HepG2 (cell line): Measurements from ENCODE around the gene FAM83E. TPM values are rescaled to one million over a fixed set of nuclear protein-coding genes. Genes with fewer than 3 reads are reported as not detected.

Experiments used
- DMAP1 ChIP-seq: IDR thresholded peaks from 2 replicates; pipeline ENCODE4 v1.6.1; 2016
- ETV5 ChIP-seq: IDR thresholded peaks from 2 replicates; pipeline ENCODE4 v1.6.1; 2018; ENCODE audit warnings: missing biosample characterization, missing genetic modification reagents, inconsistent platforms, borderline replicate concordance
- FOXO1 ChIP-seq: sonication (generic); formaldehyde crosslinking; IDR thresholded peaks from 2 replicates; pipeline ENCODE4 v1.4.0; 2020; ENCODE audit warnings: missing genetic modification reagents
- GATAD2A ChIP-seq: IDR thresholded peaks from 2 replicates; pipeline ENCODE4 v1.6.1; 2016
- HMGXB4 ChIP-seq, 2 experiments: sonication (generic) in 1 of 2; formaldehyde crosslinking in 1 of 2; IDR thresholded peaks; 2 replicates each; pipeline versions ENCODE4 v1.4.0 to v1.6.1; 2018 to 2020; ENCODE audit warnings: missing genetic modification reagents in 2 of 2, borderline replicate concordance in 1 of 2, low read depth in 1 of 2, mild to moderate bottlenecking in 1 of 2, missing biosample characterization in 1 of 2
- HNF1B ChIP-seq: sonication (generic); formaldehyde crosslinking; IDR thresholded peaks from 2 replicates; pipeline ENCODE4 v1.5.1; 2020; ENCODE audit warnings: mild to moderate bottlenecking, moderate library complexity, missing genetic modification reagents
- HNRNPK ChIP-seq: fragments of 200-400 bp; formaldehyde crosslinking; IDR thresholded peaks from 2 replicates; pipeline ENCODE4 v1.6.1; 2018; ENCODE audit warnings: low read length, low read depth, moderate library complexity, mild to moderate bottlenecking; ENCODE audit not compliant: poor library complexity, severe bottlenecking
- HNRNPLL ChIP-seq: fragments of 200-400 bp; formaldehyde crosslinking; IDR thresholded peaks from 2 replicates; pipeline ENCODE4 v1.6.1; 2017; ENCODE audit warnings: mild to moderate bottlenecking, low read depth, low read length; ENCODE audit not compliant: poor library complexity, severe bottlenecking
- HOXA3 ChIP-seq: sonication (generic); formaldehyde crosslinking; IDR thresholded peaks from 2 replicates; pipeline ENCODE4 v1.5.0; 2020; ENCODE audit warnings: missing genetic modification reagents
- KDM2A ChIP-seq: sonication (generic); formaldehyde crosslinking; IDR thresholded peaks from 2 replicates; pipeline ENCODE4 v1.4.0; 2020; ENCODE audit warnings: low read depth, missing genetic modification reagents, borderline replicate concordance
- KDM3A ChIP-seq: IDR thresholded peaks from 2 replicates; pipeline ENCODE4 v1.6.1; 2018; ENCODE audit warnings: low read depth, missing compliant biosample characterization
- MAZ ChIP-seq, 2 experiments: sonication (generic) in 1 of 2; formaldehyde crosslinking in 1 of 2; IDR thresholded peaks; 2 replicates each; pipeline versions ENCODE4 v1.5.0 to v1.6.1; 2012 to 2020; ENCODE audit warnings: low read depth in 2 of 2, mild to moderate bottlenecking in 2 of 2, borderline replicate concordance in 1 of 2, improper control_type of control experiment in 1 of 2, low read length in 1 of 2, missing genetic modification reagents in 1 of 2, moderate library complexity in 1 of 2
- MIXL1 ChIP-seq: IDR thresholded peaks from 2 replicates; pipeline ENCODE4 v1.6.1; 2016
- NRL ChIP-seq: sonication (generic); formaldehyde crosslinking; IDR thresholded peaks from 2 replicates; pipeline ENCODE4 v1.5.0; 2020; ENCODE audit warnings: missing genetic modification reagents, mild to moderate bottlenecking, moderate library complexity, borderline replicate concordance
- RBM39 ChIP-seq: fragments of 200-400 bp; formaldehyde crosslinking; IDR thresholded peaks from one replicate; pipeline ENCODE4 v1.6.1; 2018; ENCODE audit warnings: antibody characterized with exemption, mild to moderate bottlenecking, low read depth, low read length; ENCODE audit not compliant: poor library complexity, severe bottlenecking
- SMC3 ChIP-seq: IDR thresholded peaks from 2 replicates; pipeline ENCODE4 v1.6.1; 2011; ENCODE audit warnings: low read length, improper control_type of control experiment
- THAP11 ChIP-seq: IDR thresholded peaks from 2 replicates; pipeline ENCODE4 v1.6.1; 2016; ENCODE audit warnings: missing biosample characterization, missing genetic modification reagents
- THYN1 ChIP-seq: sonication (generic); formaldehyde crosslinking; IDR thresholded peaks from 2 replicates; pipeline ENCODE4 v1.8.1; 2023; ENCODE audit warnings: low read depth, mild to moderate bottlenecking, moderate library complexity, missing genetic modification reagents, borderline replicate concordance
- XRCC5 ChIP-seq: fragments of 200-400 bp; formaldehyde crosslinking; optimal IDR thresholded peaks from 2 replicates; pipeline ENCODE3; 2017; ENCODE audit warnings: mild to moderate bottlenecking, low read length
- ZBTB33 ChIP-seq: sonication (generic); formaldehyde crosslinking; IDR thresholded peaks from 2 replicates; pipeline ENCODE4 v1.4.0; 2020; ENCODE audit warnings: missing genetic modification reagents
- ZMYM3 ChIP-seq: sonication (generic); formaldehyde crosslinking; IDR thresholded peaks from 2 replicates; pipeline ENCODE4 v1.5.1; 2020; ENCODE audit warnings: mild to moderate bottlenecking, missing genetic modification reagents
- ZNF225 ChIP-seq: sonication (generic); formaldehyde crosslinking; IDR thresholded peaks from 2 replicates; pipeline ENCODE4 v1.4.0; 2020; ENCODE audit warnings: mild to moderate bottlenecking, missing genetic modification reagents
- ZNF501 ChIP-seq: sonication (generic); formaldehyde crosslinking; IDR thresholded peaks from 2 replicates; pipeline ENCODE4 v1.5.1; 2020; ENCODE audit warnings: mild to moderate bottlenecking, moderate library complexity, missing genetic modification reagents
- ZSCAN31 ChIP-seq: sonication (generic); formaldehyde crosslinking; IDR thresholded peaks from 2 replicates; pipeline ENCODE4 v1.5.0; 2020; ENCODE audit warnings: low read depth, mild to moderate bottlenecking, missing genetic modification reagents
- polyA plus RNA-seq, 8 experiments: library from polyadenylated mRNA; depleted of rRNA in 3 of 8; stranded (reverse) in 7 of 8; unstranded in 1 of 8; fragments of >200 nt; fragmentation: Illumina TruSeq in 4 of 8; extraction: Trizol in 4 of 8; gene quantifications; 2 replicates each; pipeline versions ENCODE4 v1.2.1 to v1.2.3, GENCODE V29; 2011 to 2016; ENCODE audit warnings: low read depth in 4 of 8, missing spikeins in 1 of 8, mixed read lengths in 1 of 8; ENCODE audit not compliant: insufficient read depth in 1 of 8
- total RNA-seq, 5 experiments: library from RNA; depleted of rRNA; stranded (reverse); fragments of >200 nt; fragmentation: Illumina TruSeq; extraction: Trizol; gene quantifications; 2 replicates each; pipeline ENCODE4 v1.2.3, GENCODE V29; 2016; ENCODE audit warnings: low read depth in 1 of 5

FAM83E gene
- total and polyA plus RNA-seq, 2 of the 13 experiments (the other 11 are each of a cell fraction or from before 2014, with no cell fraction given), result 0.18 to 0.60 TPM

DNA sequence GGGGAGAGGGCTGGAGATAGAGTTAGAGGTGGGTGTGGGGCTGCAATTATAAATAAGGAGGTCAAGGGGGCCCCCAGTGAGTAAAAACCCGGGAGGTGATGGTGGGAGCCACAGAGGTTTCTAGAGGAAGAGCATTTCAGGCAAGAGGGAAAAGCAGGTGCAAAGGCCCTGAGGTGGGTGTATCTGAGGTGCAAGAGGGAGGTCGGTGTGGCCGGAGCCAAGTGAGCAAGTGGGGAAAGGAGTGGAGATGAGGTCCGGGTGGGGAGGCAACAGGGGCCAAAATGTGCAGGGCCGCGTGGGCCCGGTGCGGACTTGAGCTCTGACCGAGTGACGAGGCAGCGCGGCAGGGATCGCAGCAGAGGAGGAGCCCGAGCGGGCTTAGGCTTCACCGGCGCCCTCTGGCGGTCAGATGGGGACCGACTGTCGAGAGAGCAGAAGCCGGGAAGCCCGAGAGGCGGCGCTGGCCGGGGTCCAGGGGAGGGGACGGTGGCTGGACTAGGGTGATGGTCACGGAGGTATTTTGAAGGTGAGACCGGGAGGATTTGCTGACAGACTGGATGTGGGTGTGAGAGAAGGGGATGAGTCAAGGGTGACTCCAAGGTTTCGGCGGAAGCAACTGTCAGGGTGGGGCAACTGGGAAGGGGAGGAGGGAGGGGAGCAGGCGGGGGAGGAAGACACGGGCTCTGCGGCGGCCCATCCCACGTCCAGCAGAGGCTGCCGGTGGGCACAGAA is 26.0 kb downstream of the FAM83E start (continued):
- TF ChIP-seq ZMYM3 (CRISPR knock-in tag) (peak; percentile 99), RBM39 (peak; percentile 51), HNRNPK (peak; percentile 67), KDM2A (CRISPR knock-in tag) (peak; percentile 92), ZNF501 (CRISPR knock-in tag) (0 out of 2 replicates have a peak, but pooled peaks have one; percentile 27), HMGXB4 (CRISPR knock-in tag; IDR thresholded peaks at IDR 0.05; ENCODE audit: borderline replicate concordance in 1 of 2, low read depth in 1 of 2) (peak; percentile 86 to 90; a peak in 3 of 4 replicates), ZNF225 (0 out of 2 replicates have a peak, but pooled peaks have one; percentile 16), ZSCAN31 (CRISPR knock-in tag) (no peak), DMAP1 (CRISPR knock-in tag) (0 out of 2 replicates have a peak, but pooled peaks have one; percentile 18), GATAD2A (0 out of 2 replicates have a peak, but pooled peaks have one; percentile 16), ETV5 (peak; percentile 14; the same call in 1 of the 2 replicates), HNRNPLL (peak; percentile 44), HOXA3 (CRISPR knock-in tag) (peak; percentile 47; the same call in 1 of the 2 replicates), HNF1B (0 out of 2 replicates have a peak, but pooled peaks have one; percentile 42), NRL (CRISPR knock-in tag) (peak; percentile 68), THAP11 (CRISPR knock-in tag) (peak; percentile 51; the same call in 1 of the 2 replicates), THYN1 (CRISPR knock-in tag) (no peak), MIXL1 (CRISPR knock-in tag) (no peak), XRCC5 (peak; percentile 84), MAZ (IDR thresholded peaks at IDR 0.05; ENCODE audit: borderline replicate concordance, low read depth, low read length) (no peak), MAZ (CRISPR knock-in tag; IDR thresholded peaks at IDR 0.05; ENCODE audit: low read depth) (peak; percentile 64; the same call in 1 of the 2 replicates), ZBTB33 (peak; percentile 33; the same call in 1 of the 2 replicates), KDM3A (CRISPR knock-in tag) (peak; percentile 47; the same call in 1 of the 2 replicates), FOXO1 (CRISPR knock-in tag) (0 out of 2 replicates have a peak, but pooled peaks have one; percentile 10), SMC3 (peak; percentile 34; the same call in 1 of the 2 replicates)
